ENCODE measurements around the gene ARFIP1. TPM values are rescaled to one million over a fixed set of nuclear protein-coding genes. Genes with fewer than 3 reads are reported as not detected.

The ARFIP1 gene
- total RNA-seq, 1 donor from 2014 or later, result 41.6 TPM

- Mint-ChIP-seq H3K9me3 (ENCODE audit: unreplicated experiment) (no peaks in the 10 kb centered on the region), H3K4me1 (ENCODE audit: unreplicated experiment) (peaks cover 7% of the 10 kb centered on the region), H3K36me3 (ENCODE audit: low read depth, unreplicated experiment) (peaks cover 18% of the 10 kb centered on the region), H3K27ac (ENCODE audit: unreplicated experiment) (no peak overlapping the region), H3K4me3 (ENCODE audit: unreplicated experiment) (no peak overlapping the region), H3K27me3 (ENCODE audit: unreplicated experiment) (peaks cover 3% of the 10 kb centered on the region)
- DNase-seq (ENCODE audit: low spot score), result no peak
- TF ChIP-seq, protein P1, sequence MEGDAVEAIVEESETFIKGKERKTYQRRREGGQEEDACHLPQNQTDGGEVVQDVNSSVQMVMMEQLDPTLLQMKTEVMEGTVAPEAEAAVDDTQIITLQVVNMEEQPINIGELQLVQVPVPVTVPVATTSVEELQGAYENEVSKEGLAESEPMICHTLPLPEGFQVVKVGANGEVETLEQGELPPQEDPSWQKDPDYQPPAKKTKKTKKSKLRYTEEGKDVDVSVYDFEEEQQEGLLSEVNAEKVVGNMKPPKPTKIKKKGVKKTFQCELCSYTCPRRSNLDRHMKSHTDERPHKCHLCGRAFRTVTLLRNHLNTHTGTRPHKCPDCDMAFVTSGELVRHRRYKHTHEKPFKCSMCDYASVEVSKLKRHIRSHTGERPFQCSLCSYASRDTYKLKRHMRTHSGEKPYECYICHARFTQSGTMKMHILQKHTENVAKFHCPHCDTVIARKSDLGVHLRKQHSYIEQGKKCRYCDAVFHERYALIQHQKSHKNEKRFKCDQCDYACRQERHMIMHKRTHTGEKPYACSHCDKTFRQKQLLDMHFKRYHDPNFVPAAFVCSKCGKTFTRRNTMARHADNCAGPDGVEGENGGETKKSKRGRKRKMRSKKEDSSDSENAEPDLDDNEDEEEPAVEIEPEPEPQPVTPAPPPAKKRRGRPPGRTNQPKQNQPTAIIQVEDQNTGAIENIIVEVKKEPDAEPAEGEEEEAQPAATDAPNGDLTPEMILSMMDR (IDR thresholded peaks at IDR 0.05; ENCODE audit: unreplicated experiment), result no peak
Observed at GRCh38 chr4:152870606-152871005, 90.9 kb downstream of the ARFIP1 start.

- no peak overlapping the region for H3K4me3 Mint-ChIP-seq (ENCODE audit: unreplicated experiment)
- no peaks in the 10 kb centered on the region for H3K9me3 Mint-ChIP-seq (ENCODE audit: unreplicated experiment)
- peaks cover 48% of the 10 kb centered on the region for H3K36me3 Mint-ChIP-seq (ENCODE audit: low read depth, unreplicated experiment)
- no peaks in the 10 kb centered on the region for H3K27me3 Mint-ChIP-seq (ENCODE audit: unreplicated experiment)
- TF ChIP-seq, protein P1 (IDR thresholded peaks at IDR 0.05; ENCODE audit: unreplicated experiment), result no peak
- DNase-seq (ENCODE audit: low spot score), result no peak
- no peak overlapping the region for H3K27ac Mint-ChIP-seq (ENCODE audit: unreplicated experiment)
- peaks cover 12% of the 10 kb centered on the region for H3K4me1 Mint-ChIP-seq (ENCODE audit: unreplicated experiment)
Observed at GRCh38 chr4:152875261-152875660, 95.5 kb downstream of the ARFIP1 start.

DNA sequence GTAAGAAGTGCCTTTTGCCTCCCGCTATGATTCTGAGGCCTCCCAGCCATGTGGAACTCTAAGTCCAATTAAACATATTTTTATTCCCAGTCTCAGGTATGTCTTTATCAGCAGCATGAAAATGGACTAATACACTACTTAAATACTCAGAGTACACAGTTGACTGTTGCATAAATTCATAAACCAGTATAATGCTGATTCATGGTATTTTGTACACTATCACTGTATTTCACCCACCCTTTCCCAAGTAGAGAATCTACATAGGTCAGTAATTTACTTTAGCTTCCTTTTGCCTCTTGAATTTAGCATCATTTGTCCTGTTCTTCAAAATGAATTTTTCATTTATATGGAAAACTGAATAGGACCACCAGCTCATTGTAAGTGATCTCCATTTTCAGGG, 98.1 kb downstream of the ARFIP1 start:
- no peak overlapping the region for H3K27ac Mint-ChIP-seq (ENCODE audit: unreplicated experiment)
- peaks cover 50% of the 10 kb centered on the region for H3K36me3 Mint-ChIP-seq (ENCODE audit: low read depth, unreplicated experiment)
- TF ChIP-seq, protein P1 (IDR thresholded peaks at IDR 0.05; ENCODE audit: unreplicated experiment), result no peak
- DNase-seq (ENCODE audit: low spot score), result no peak
- no peaks in the 10 kb centered on the region for H3K9me3 Mint-ChIP-seq (ENCODE audit: unreplicated experiment)
- no peaks in the 10 kb centered on the region for H3K27me3 Mint-ChIP-seq (ENCODE audit: unreplicated experiment)
- peak overlapping the region; percentile 82 for H3K4me3 Mint-ChIP-seq (ENCODE audit: unreplicated experiment)
- peaks cover 7% of the 10 kb centered on the region for H3K4me1 Mint-ChIP-seq (ENCODE audit: unreplicated experiment)

GRCh38 chr4:152880263-152880662, 100.5 kb downstream of the ARFIP1 start:
- H3K4me3 Mint-ChIP-seq (ENCODE audit: unreplicated experiment), result no peak overlapping the region
- no peak for DNase-seq (ENCODE audit: low spot score)
- peaks cover 7% of the 10 kb centered on the region for H3K4me1 Mint-ChIP-seq (ENCODE audit: unreplicated experiment)
- H3K27me3 Mint-ChIP-seq (ENCODE audit: unreplicated experiment), result no peaks in the 10 kb centered on the region
- TF ChIP-seq, protein P1 (IDR thresholded peaks at IDR 0.05; ENCODE audit: unreplicated experiment), result no peak
- peaks cover 39% of the 10 kb centered on the region for H3K36me3 Mint-ChIP-seq (ENCODE audit: low read depth, unreplicated experiment)
- H3K27ac Mint-ChIP-seq (ENCODE audit: unreplicated experiment), result no peak overlapping the region
- no peaks in the 10 kb centered on the region for H3K9me3 Mint-ChIP-seq (ENCODE audit: unreplicated experiment)

- TF ChIP-seq, protein P1 (IDR thresholded peaks at IDR 0.05; ENCODE audit: unreplicated experiment), result no peak
- Mint-ChIP-seq H3K4me1 (ENCODE audit: unreplicated experiment) (peaks cover 7% of the 10 kb centered on the region), H3K27ac (ENCODE audit: unreplicated experiment) (no peak overlapping the region), H3K27me3 (ENCODE audit: unreplicated experiment) (peaks cover 1% of the 10 kb centered on the region), H3K4me3 (ENCODE audit: unreplicated experiment) (no peak overlapping the region), H3K36me3 (ENCODE audit: low read depth, unreplicated experiment) (peaks cover 28% of the 10 kb centered on the region), H3K9me3 (ENCODE audit: unreplicated experiment) (no peaks in the 10 kb centered on the region)
- DNase-seq (ENCODE audit: low spot score), result no peak
Observed at GRCh38 chr4:152881974-152882373, 102.2 kb downstream of the ARFIP1 start.
